ELR (cell line): ENCODE measurements around the gene SLC35D1.
"Not testable (repeated sequence)": the region's sequence is repeated elsewhere in the genome, so short reads cannot be mapped to it uniquely, and the experiment has no call there.

Source experiments
- DNase-seq: peaks from one replicate; pipeline ENCODE4 v3.0.0-alpha.2; 2015; ENCODE audit warnings: low read depth

Gene SLC35D1

DNA sequence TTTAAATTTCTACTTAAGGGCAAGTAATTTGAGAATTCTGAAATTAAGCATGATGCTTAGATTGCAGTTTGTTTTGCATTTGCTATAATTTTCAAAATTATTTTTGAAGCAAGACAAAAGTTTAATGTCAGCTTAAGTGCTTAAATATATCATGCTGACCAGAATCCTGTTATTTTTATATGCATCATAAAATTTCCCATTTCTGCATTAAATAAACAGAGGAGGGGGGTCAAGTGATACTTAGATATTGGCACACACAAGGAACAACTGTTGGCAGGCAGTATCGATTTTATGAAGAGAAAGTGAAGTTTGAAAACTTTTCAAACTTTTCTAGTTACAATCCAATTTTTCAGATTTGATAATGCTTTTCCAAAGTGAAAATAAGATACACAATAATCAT is 68.1 kb downstream of the SLC35D1 start:
- no peak for DNase-seq

DNA sequence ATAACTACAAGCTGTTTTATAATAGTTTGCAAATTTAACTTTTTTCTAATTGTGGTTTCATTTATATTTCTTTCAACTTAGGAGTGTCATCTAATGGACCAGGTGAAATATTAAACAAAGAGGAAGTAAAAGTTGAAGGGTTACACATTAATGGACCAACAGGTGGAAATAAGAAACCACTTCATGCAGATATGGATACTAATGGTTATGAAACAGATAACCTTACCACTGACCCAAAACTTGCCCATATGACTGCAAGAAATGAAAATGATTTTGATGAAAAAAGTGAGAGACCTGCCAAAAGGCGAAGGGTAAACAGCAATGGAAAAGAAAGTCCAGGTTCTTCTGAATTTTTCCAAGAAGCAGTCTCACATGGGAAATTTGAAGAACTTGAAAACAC is 69.5 kb downstream of the SLC35D1 start:
- no peak for DNase-seq

DNA sequence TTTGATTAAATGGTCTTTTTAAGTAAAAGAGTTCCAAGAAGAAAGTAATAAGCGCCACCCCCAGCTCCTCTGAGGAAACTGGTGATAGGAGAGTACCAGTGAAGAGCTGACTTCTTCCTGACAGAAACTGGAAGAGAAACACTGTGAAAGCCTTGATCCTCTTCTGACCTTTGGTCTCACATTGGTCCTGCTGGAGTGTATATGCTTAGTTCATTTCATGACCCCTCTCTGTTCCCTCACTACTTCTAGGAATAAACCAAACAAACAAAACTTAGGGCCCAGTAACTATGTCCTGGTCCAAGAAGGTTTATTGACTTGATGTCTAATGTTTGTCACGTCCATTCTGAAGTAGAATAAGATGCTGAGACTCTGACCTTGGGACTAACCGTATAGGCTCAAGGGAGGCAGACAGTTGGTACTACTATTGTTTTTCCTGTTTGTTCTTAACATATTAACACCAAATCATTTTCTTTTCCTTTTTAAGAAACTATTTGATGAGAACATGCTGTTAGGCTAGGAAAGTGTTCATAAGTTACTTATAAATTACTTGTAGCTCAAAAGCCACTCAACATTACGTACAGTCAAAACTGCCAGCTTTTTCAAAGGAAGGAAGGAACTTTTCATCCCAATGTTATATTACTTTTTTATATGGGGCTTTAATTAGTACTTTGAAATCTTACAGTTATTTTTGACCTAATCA is 71.2 kb downstream of the SLC35D1 start:
- DNase-seq = no peak

DNA sequence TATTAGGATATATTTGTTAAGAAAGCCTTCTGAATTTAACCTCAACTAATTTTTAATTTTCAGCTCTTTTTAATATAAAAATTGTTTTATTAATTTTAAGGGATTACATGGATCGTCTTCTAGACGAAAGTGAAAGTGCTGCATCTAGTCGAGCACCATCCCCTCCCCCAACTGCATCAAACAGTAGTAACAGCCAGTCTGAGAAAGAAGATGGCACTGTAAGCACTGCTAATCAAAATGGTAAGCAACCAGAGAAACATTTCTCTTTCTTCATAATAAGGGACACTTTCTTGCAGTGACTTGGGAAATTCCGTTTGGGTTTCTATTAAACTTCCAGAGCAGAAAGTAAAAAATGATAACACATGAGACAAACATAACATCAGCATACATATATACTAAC is 72.3 kb downstream of the SLC35D1 start:
- no peak for DNase-seq

DNA sequence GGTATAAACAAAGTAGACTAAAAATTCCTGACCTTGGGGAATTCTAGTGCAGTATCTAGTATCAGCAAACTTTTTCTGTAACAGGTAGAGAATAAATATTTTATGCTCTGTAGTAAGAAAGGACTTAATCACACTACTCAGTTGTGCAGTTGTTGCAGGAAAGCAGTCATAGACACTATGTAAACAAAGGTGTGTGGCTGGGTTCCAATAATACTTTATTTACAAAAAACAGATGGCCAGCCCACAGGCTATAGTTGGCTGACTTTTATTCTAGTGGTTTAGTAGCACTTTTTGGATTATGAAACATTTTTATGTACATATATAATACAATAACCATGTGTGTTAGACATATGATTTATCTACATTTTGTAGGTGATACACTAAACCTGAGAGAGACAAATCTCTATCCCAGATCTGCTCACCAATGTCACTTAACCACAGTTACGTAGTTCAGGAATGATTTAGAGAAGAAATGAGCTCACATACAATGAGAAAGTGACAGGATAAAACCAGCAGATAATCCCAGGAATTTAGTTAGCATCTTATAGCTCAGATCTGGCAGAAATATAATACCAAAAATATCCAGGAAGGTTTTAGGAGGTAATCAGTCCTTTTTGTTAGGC is 73.1 kb downstream of the SLC35D1 start:
- DNase-seq = peak; percentile 29

DNA sequence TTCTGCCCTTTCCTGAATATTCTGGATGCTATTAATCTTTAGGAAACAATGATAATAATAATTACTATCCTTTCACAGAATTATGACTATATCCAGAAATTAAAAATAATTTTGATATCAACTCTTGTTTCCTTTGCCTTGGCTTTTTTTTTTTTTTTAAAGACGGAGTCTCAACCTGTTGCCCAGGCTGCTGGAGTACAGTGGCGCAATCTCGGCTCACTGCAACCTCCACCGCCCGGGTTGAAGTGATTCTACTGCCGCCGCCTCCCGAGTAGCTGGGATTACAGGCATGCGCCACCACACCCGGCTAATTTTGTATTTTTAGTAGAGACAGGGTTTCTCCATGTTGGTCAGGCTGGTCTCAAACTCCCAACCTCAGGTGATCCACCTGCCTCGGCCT is 74.3 kb downstream of the SLC35D1 start:
- DNase-seq = not testable (repeated sequence)

DNA sequence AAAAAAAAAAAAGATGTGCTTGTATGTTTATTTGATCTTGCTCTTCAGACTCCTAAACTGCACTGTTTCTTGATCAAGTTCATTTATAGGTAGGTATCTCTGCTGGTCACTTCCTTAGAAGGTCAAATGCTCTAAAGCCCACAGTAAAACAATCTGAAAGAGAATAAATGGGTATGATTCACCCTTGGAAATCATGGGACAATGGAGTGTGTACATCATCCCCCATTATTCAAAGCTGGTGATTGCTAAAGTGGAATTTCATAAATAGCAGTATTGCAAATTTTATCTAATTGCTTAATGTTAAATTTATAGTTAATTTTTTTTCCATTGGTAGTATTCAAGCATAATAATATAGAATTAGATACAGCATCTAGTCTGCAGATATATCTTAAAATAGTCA is 75.7 kb downstream of the SLC35D1 start:
- no peak for DNase-seq

DNA sequence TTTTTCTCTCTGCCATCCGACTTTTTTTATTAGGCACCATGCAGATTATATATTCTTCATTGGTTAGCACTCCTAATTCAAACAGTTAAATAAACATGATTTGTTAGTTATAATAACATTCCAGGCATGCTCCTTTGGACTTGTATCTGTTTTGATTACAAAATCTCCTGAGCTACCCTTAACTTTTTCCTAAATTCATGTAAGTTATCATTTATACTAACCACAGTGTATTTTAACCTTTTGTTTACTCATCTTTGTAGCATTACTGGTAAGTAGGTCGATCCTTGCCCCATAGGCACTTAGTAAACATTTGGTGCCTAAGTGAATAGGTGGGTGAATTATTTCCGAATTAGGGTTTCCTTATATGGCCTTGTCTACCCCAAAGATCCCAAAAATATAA is 85.4 kb downstream of the SLC35D1 start:
- DNase-seq = no peak

DNA sequence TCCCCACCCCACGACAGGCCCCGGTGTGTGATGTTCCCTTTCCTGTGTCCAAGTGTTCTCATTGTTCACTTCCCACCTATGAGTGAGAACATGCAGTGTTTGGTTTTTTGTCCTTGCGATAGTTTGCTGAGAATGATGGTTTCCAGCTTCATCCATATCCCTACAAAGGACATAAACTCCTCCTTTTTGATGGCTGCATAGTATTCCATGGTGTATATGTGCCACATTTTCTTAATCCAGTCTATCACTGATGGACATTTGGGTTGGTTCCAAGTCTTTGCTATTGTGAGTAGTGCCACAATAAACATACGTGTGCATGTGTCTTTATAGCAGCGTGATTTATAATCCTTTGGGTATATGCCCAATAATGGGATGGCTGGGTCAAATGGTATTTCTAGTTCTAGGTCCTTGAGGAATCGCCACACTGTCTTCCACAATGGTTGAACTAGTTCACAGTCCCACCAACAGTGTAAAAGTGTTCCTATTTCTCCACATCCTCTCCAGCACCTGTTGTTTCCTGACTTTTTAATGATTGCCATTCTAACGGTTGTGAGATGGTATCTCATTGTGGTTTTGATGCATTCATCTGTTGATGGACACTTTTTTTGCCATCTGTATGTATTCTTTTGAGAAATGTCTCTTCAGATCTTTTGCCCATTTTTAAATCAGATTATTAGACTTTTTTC is 87.6 kb downstream of the SLC35D1 start:
- DNase-seq = not testable (repeated sequence)

DNA sequence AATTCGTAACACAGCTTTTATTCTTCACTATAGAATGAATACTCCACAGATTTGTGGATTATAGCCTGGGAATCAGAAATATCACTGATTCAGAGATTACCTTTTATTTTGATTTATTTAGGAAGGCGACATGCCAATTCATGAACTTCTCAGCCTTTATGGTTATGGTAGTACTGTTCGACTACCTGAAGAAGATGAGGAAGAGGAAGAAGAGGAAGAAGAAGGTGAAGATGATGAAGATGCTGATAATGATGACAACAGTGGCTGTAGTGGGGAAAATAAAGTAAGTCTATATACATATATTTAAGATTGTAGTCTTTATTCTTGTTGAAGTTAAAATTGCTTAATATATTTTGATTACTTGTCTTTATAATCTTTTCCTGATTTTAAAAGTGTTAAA is 96.0 kb downstream of the SLC35D1 start:
- DNase-seq = no peak

DNA sequence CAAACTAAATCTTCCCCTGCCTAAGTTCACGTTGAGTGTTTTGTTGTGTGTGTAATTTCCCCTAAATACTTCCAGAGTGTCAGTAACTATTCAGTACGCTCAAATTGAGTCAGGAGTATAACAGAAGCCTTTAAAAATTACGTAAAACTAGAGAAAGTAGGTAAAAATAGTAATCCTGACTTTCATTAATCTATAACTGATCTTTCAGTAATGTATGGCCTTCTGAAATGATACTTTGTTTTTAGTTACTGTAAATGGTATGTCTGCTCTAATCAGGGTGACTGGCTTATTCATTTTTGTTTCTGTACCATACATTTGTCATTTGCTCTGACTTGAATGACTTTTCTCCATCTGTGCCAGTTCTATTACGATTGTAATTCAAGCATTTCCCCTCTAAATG is 99.7 kb downstream of the SLC35D1 start:
- DNase-seq = no peak

DNA sequence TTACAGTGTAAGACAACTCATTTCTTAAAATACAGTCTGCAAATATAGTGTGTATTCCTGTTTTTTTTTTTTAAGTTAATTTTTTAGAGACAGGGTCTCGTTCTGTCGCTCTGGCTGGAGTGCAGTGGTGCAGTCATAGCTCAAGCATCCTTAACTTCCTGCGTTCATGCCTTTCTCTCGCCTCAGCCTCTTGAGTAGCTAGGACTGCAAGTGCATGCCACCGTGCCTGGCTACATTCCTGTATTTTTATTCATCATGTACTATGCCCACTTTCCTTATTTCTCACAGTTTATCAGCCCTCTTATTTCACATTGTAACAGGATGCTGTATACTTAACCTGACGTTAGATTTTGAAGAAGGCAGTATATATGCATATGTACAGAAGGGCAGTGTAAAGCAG is 102.4 kb downstream of the SLC35D1 start:
- DNase-seq = peak; percentile 94
